HEK293 (cell line): ENCODE measurements around the gene CSTPP1.
A peak's percentile ranks its signal among the peaks of the same experiment; 100 is the strongest.

ENCODE experiments used
- BCL11B ChIP-seq: fragments of 450-650 bp; formaldehyde crosslinking; IDR thresholded peaks from 2 replicates; pipeline ENCODE4 v1.5.1; 2016; ENCODE audit warnings: low read depth, missing biosample characterization, missing genetic modification characterization
- SP7 ChIP-seq: fragments of 450-650 bp; formaldehyde crosslinking; IDR thresholded peaks from 2 replicates; pipeline ENCODE4 v1.5.1; 2016; ENCODE audit warnings: missing biosample characterization, missing genetic modification characterization
- ZBTB48 ChIP-seq: fragments of 450-650 bp; formaldehyde crosslinking; IDR thresholded peaks from 2 replicates; pipeline ENCODE4 v1.5.1; 2016; ENCODE audit warnings: missing biosample characterization, missing genetic modification characterization
- ZBTB8A ChIP-seq: fragments of 450-650 bp; formaldehyde crosslinking; IDR thresholded peaks from 2 replicates; pipeline ENCODE4 v1.5.1; 2016; ENCODE audit warnings: missing biosample characterization, missing genetic modification characterization
- ZIC2 ChIP-seq: fragments of 450-650 bp; formaldehyde crosslinking; IDR thresholded peaks from 2 replicates; pipeline ENCODE4 v1.5.1; 2016; ENCODE audit warnings: missing biosample characterization, missing genetic modification characterization
- ZNF501 ChIP-seq: fragments of 450-650 bp; formaldehyde crosslinking; IDR thresholded peaks from 2 replicates; pipeline ENCODE4 v1.5.1; 2016; ENCODE audit warnings: missing biosample characterization, missing genetic modification characterization
- TF ChIP-seq, protein P1 (sequence below): fragments of 450-650 bp; formaldehyde crosslinking; IDR thresholded peaks from 2 replicates; pipeline ENCODE4 v1.5.1; 2016; ENCODE audit warnings: missing biosample characterization, missing genetic modification characterization
- TF ChIP-seq, protein P2 (sequence below): fragments of 450-650 bp; formaldehyde crosslinking; IDR thresholded peaks from 2 replicates; pipeline ENCODE4 v1.5.1; 2016; ENCODE audit warnings: missing biosample characterization, missing genetic modification characterization
- TF ChIP-seq, protein P3 (sequence below): fragments of 450-650 bp; formaldehyde crosslinking; IDR thresholded peaks from 2 replicates; pipeline ENCODE4 v1.5.1; 2016; ENCODE audit warnings: missing biosample characterization, missing genetic modification characterization
- TF ChIP-seq, protein P4 (sequence below): fragments of 450-650 bp; formaldehyde crosslinking; IDR thresholded peaks from 2 replicates; pipeline ENCODE4 v1.5.1; 2016; ENCODE audit warnings: missing biosample characterization, missing genetic modification characterization
- TF ChIP-seq, protein P5 (sequence below): fragments of 450-650 bp; formaldehyde crosslinking; IDR thresholded peaks from 2 replicates; pipeline ENCODE4 v1.5.1; 2017; ENCODE audit warnings: missing biosample characterization, missing genetic modification characterization
- TF ChIP-seq, protein P6 (sequence below): sonication (generic); formaldehyde crosslinking; IDR thresholded peaks from 2 replicates; pipeline ENCODE4 v1.8.1; 2022; ENCODE audit warnings: mild to moderate bottlenecking, moderate library complexity, missing genetic modification reagents
- TF ChIP-seq, protein P7 (sequence below): fragments of 450-650 bp; formaldehyde crosslinking; IDR thresholded peaks from 2 replicates; pipeline ENCODE4 v1.5.1; 2017; ENCODE audit warnings: missing biosample characterization, missing genetic modification characterization
- TF ChIP-seq, protein P8 (sequence below): fragments of 450-650 bp; formaldehyde crosslinking; IDR thresholded peaks from 2 replicates; pipeline ENCODE4 v1.5.1; 2017; ENCODE audit warnings: missing biosample characterization, missing genetic modification characterization
- TF ChIP-seq, protein P9 (sequence below): fragments of 450-650 bp; formaldehyde crosslinking; IDR thresholded peaks from 2 replicates; pipeline ENCODE4 v1.5.1; 2017; ENCODE audit warnings: missing biosample characterization, mild to moderate bottlenecking, missing genetic modification characterization, moderate library complexity

The CSTPP1 gene

DNA sequence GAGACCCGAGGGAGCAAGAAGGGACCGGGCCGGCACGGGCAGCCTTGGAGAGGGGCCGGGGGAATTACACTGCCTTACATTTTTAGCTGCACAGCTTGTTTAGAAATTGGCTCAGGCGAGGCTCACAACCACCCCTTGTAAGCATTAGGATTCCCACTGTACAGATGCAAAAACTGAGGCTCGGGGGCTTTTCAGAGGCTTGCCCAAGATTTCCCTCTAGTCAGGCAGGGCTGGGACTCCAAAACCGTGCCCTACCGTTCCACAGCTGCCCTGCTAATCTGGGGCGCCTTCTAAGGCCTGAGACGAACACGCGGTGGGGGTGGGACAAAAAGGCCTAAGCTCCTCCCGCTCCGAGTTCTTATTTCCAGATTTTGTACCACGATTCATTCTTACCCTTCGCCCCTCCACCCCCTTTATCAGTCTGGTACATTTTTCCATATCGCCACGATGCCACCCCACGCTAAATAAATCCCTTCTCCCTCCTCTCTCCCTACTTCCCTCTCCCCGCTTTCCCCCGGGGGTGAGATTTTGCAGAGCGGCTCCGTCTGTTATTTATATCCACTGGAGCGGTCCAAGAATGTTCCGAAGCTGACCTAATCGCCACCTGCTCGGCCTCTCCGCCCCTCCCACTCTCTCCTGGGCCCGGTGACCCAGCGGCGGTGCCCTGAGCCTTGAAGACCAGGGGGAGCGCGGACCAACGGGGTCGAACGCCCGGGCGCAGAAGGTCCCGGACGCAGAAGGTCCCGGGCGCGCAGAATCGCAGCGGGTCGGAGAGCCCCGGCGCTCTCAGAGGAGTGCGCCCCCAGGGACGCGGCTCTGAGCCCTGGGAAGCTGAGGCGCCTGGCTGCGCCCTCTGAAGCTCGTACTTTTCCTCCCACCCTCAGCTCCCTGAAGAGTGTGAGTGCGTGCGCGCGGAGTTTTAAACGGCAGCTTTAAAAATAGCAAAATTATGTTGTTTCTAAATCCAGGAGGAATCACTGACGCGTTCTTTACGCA is 250.4 kb downstream of the CSTPP1 start (continued):
- TF ChIP-seq, protein P1, sequence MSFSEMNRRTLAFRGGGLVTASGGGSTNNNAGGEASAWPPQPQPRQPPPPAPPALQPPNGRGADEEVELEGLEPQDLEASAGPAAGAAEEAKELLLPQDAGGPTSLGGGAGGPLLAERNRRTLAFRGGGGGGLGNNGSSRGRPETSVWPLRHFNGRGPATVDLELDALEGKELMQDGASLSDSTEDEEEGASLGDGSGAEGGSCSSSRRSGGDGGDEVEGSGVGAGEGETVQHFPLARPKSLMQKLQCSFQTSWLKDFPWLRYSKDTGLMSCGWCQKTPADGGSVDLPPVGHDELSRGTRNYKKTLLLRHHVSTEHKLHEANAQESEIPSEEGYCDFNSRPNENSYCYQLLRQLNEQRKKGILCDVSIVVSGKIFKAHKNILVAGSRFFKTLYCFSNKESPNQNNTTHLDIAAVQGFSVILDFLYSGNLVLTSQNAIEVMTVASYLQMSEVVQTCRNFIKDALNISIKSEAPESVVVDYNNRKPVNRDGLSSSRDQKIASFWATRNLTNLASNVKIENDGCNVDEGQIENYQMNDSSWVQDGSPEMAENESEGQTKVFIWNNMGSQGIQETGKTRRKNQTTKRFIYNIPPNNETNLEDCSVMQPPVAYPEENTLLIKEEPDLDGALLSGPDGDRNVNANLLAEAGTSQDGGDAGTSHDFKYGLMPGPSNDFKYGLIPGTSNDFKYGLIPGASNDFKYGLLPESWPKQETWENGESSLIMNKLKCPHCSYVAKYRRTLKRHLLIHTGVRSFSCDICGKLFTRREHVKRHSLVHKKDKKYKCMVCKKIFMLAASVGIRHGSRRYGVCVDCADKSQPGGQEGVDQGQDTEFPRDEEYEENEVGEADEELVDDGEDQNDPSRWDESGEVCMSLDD (tag by site-specific recombination): 0 out of 2 replicates have a peak, but pooled peaks have one; percentile 18
- TF ChIP-seq, protein P2, sequence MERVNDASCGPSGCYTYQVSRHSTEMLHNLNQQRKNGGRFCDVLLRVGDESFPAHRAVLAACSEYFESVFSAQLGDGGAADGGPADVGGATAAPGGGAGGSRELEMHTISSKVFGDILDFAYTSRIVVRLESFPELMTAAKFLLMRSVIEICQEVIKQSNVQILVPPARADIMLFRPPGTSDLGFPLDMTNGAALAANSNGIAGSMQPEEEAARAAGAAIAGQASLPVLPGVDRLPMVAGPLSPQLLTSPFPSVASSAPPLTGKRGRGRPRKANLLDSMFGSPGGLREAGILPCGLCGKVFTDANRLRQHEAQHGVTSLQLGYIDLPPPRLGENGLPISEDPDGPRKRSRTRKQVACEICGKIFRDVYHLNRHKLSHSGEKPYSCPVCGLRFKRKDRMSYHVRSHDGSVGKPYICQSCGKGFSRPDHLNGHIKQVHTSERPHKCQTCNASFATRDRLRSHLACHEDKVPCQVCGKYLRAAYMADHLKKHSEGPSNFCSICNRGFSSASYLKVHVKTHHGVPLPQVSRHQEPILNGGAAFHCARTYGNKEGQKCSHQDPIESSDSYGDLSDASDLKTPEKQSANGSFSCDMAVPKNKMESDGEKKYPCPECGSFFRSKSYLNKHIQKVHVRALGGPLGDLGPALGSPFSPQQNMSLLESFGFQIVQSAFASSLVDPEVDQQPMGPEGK (tag by site-specific recombination): 0 out of 2 replicates have a peak, but pooled peaks have one; percentile 21
- TF ChIP-seq ZIC2: peak; percentile 56
- TF ChIP-seq BCL11B (tag by site-specific recombination): peak; percentile 10; the same call in 1 of the 2 replicates
- peak; percentile 71 for TF ChIP-seq ZBTB8A (tag by site-specific recombination)
- peak; percentile 67 for TF ChIP-seq ZBTB48 (tag by site-specific recombination)
- TF ChIP-seq SP7 (tag by site-specific recombination): 0 out of 2 replicates have a peak, but pooled peaks have one; percentile 30
- TF ChIP-seq, protein P3, sequence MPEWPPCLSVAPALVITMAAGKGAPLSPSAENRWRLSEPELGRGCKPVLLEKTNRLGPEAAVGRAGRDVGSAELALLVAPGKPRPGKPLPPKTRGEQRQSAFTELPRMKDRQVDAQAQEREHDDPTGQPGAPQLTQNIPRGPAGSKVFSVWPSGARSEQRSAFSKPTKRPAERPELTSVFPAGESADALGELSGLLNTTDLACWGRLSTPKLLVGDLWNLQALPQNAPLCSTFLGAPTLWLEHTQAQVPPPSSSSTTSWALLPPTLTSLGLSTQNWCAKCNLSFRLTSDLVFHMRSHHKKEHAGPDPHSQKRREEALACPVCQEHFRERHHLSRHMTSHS (tag by site-specific recombination): no peak
- TF ChIP-seq ZNF501 (tag by site-specific recombination): no peak
- TF ChIP-seq, protein P4, sequence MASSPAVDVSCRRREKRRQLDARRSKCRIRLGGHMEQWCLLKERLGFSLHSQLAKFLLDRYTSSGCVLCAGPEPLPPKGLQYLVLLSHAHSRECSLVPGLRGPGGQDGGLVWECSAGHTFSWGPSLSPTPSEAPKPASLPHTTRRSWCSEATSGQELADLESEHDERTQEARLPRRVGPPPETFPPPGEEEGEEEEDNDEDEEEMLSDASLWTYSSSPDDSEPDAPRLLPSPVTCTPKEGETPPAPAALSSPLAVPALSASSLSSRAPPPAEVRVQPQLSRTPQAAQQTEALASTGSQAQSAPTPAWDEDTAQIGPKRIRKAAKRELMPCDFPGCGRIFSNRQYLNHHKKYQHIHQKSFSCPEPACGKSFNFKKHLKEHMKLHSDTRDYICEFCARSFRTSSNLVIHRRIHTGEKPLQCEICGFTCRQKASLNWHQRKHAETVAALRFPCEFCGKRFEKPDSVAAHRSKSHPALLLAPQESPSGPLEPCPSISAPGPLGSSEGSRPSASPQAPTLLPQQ (tag by site-specific recombination): no peak
- TF ChIP-seq, protein P5, sequence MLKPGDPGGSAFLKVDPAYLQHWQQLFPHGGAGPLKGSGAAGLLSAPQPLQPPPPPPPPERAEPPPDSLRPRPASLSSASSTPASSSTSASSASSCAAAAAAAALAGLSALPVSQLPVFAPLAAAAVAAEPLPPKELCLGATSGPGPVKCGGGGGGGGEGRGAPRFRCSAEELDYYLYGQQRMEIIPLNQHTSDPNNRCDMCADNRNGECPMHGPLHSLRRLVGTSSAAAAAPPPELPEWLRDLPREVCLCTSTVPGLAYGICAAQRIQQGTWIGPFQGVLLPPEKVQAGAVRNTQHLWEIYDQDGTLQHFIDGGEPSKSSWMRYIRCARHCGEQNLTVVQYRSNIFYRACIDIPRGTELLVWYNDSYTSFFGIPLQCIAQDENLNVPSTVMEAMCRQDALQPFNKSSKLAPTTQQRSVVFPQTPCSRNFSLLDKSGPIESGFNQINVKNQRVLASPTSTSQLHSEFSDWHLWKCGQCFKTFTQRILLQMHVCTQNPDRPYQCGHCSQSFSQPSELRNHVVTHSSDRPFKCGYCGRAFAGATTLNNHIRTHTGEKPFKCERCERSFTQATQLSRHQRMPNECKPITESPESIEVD: no peak
- TF ChIP-seq, protein P6, sequence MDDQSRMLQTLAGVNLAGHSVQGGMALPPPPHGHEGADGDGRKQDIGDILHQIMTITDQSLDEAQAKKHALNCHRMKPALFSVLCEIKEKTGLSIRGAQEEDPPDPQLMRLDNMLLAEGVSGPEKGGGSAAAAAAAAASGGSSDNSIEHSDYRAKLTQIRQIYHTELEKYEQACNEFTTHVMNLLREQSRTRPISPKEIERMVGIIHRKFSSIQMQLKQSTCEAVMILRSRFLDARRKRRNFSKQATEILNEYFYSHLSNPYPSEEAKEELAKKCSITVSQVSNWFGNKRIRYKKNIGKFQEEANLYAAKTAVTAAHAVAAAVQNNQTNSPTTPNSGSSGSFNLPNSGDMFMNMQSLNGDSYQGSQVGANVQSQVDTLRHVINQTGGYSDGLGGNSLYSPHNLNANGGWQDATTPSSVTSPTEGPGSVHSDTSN (CRISPR knock-in tag): no peak
- TF ChIP-seq, protein P7, sequence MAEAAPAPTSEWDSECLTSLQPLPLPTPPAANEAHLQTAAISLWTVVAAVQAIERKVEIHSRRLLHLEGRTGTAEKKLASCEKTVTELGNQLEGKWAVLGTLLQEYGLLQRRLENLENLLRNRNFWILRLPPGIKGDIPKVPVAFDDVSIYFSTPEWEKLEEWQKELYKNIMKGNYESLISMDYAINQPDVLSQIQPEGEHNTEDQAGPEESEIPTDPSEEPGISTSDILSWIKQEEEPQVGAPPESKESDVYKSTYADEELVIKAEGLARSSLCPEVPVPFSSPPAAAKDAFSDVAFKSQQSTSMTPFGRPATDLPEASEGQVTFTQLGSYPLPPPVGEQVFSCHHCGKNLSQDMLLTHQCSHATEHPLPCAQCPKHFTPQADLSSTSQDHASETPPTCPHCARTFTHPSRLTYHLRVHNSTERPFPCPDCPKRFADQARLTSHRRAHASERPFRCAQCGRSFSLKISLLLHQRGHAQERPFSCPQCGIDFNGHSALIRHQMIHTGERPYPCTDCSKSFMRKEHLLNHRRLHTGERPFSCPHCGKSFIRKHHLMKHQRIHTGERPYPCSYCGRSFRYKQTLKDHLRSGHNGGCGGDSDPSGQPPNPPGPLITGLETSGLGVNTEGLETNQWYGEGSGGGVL (tag by site-specific recombination): peak; percentile 81
- TF ChIP-seq, protein P8, sequence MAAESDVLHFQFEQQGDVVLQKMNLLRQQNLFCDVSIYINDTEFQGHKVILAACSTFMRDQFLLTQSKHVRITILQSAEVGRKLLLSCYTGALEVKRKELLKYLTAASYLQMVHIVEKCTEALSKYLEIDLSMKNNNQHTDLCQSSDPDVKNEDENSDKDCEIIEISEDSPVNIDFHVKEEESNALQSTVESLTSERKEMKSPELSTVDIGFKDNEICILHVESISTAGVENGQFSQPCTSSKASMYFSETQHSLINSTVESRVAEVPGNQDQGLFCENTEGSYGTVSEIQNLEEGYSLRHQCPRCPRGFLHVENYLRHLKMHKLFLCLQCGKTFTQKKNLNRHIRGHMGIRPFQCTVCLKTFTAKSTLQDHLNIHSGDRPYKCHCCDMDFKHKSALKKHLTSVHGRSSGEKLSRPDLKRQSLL (tag by site-specific recombination): no peak
- TF ChIP-seq, protein P9, sequence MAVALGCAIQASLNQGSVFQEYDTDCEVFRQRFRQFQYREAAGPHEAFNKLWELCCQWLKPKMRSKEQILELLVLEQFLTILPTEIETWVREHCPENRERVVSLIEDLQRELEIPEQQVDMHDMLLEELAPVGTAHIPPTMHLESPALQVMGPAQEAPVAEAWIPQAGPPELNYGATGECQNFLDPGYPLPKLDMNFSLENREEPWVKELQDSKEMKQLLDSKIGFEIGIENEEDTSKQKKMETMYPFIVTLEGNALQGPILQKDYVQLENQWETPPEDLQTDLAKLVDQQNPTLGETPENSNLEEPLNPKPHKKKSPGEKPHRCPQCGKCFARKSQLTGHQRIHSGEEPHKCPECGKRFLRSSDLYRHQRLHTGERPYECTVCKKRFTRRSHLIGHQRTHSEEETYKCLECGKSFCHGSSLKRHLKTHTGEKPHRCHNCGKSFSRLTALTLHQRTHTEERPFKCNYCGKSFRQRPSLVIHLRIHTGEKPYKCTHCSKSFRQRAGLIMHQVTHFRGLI (tag by site-specific recombination): 0 out of 2 replicates have a peak, but pooled peaks have one; percentile 28
